Measurements from ENCODE around the gene ALX4. TPM values are rescaled to one million over a fixed set of nuclear protein-coding genes. Genes with fewer than 3 reads are reported as not detected.

ALX4 gene
- total and polyA plus RNA-seq, 5 donors from 2014 or later: not detected

GRCh38 chr11:44260081-44260480 lies 49.9 kb downstream of the ALX4 start:
- Mint-ChIP-seq H3K36me3 (no peaks in the 10 kb centered on the region), H3K9me3 (peaks cover 0 to 2% (median 0%) of the 10 kb centered on the region in 7 donors), H3K4me3 (no peak overlapping the region), H3K4me1 (peaks cover 6 to 16% (median 11%) of the 10 kb centered on the region in 4 donors), H3K27ac (no peak overlapping the region), H3K27me3 (no peaks in the 10 kb centered on the region)
- Histone ChIP-seq H3K4me1 (ENCODE audit: control insufficient read depth, insufficient read depth, low read length, poor library complexity, severe bottlenecking) (no peaks in the 10 kb centered on the region), H3K36me3 (ENCODE audit: control insufficient read depth, insufficient read depth, low read length) (no peaks in the 10 kb centered on the region), H3K4me3 (ENCODE audit: low read depth, low read length) (no peak overlapping the region), H3K27me3 (ENCODE audit: control insufficient read depth, insufficient read depth, low read length) (no peaks in the 10 kb centered on the region), H3K27ac (ENCODE audit: insufficient read depth, low read length, poor library complexity, severe bottlenecking) (no peak overlapping the region), H3K9me3 (ENCODE audit: control insufficient read depth in 2 of 2, low read length in 2 of 2) (no peaks in the 10 kb centered on the region)
- DNase-seq: no peak
- no peak for ATAC-seq (ENCODE audit: low read depth in 2 of 2)

DNA sequence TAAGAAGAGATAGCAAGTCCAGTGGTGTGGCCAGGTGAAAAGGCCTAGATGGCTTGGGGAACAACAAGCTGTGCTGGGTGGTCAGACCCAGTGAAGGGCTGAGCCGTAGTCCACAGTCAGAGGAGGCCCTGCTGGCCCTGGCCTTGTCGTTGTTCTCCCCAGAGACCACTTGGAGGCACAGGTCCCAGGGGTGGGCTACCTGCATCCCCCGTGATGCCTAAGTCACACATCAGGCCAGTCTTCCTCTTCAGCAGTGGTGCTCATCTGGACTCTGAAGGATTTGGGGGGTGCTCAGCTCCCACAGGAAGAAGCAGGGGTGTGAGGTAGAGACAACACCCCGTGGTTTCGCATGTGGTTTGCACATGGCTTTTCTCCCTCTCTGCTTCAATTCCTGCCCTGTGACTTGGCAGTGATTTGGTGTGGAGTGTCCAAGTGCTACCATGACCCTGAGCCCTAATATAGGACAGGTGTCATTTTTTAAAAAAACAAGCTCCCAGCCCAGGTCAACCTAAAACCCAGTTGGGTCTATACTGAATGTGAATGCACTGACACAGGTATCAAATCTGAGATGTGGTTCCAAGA lies 51.0 kb downstream of the ALX4 start:
- no peak overlapping the region for H3K27ac ChIP-seq (ENCODE audit: insufficient read depth, low read length, poor library complexity, severe bottlenecking)
- no peaks in the 10 kb centered on the region for H3K27me3 Mint-ChIP-seq
- H3K4me1 ChIP-seq (ENCODE audit: control insufficient read depth, insufficient read depth, low read length, poor library complexity, severe bottlenecking): no peaks in the 10 kb centered on the region
- no peaks in the 10 kb centered on the region for H3K36me3 ChIP-seq (ENCODE audit: control insufficient read depth, insufficient read depth, low read length)
- H3K4me1 Mint-ChIP-seq: peaks cover 6 to 16% (median 11%) of the 10 kb centered on the region in 4 donors
- peaks cover 0 to 2% (median 0%) of the 10 kb centered on the region in 7 donors for H3K9me3 Mint-ChIP-seq
- no peaks in the 10 kb centered on the region for H3K36me3 Mint-ChIP-seq
- ATAC-seq (ENCODE audit: low read depth in 2 of 2): no peak
- no peak overlapping the region for H3K4me3 Mint-ChIP-seq
- H3K27ac Mint-ChIP-seq: no peak overlapping the region
- no peaks in the 10 kb centered on the region for H3K9me3 ChIP-seq (ENCODE audit: control insufficient read depth in 2 of 2, low read length in 2 of 2)
- DNase-seq: no peak
- no peaks in the 10 kb centered on the region for H3K27me3 ChIP-seq (ENCODE audit: control insufficient read depth, insufficient read depth, low read length)
- H3K4me3 ChIP-seq (ENCODE audit: low read depth, low read length): no peak overlapping the region

GRCh38 chr11:44258190-44258489 lies 51.8 kb downstream of the ALX4 start:
- Mint-ChIP-seq H3K27ac (no peak overlapping the region), H3K36me3 (peaks cover under 1% of the 10 kb centered on the region), H3K4me1 (peaks cover 6 to 16% (median 11%) of the 10 kb centered on the region in 4 donors), H3K27me3 (no peaks in the 10 kb centered on the region), H3K9me3 (peaks cover 0 to 5% (median 0%) of the 10 kb centered on the region in 7 donors), H3K4me3 (no peak overlapping the region)
- ATAC-seq (ENCODE audit: low read depth in 2 of 2) (no peak), DNase-seq (no peak)
- Histone ChIP-seq H3K4me3 (ENCODE audit: low read depth, low read length) (no peak overlapping the region), H3K9me3 (ENCODE audit: control insufficient read depth in 2 of 2, low read length in 2 of 2) (peaks cover 2 to 3% of the 10 kb centered on the region in 2 experiments), H3K4me1 (ENCODE audit: control insufficient read depth, insufficient read depth, low read length, poor library complexity, severe bottlenecking) (no peaks in the 10 kb centered on the region), H3K27me3 (ENCODE audit: control insufficient read depth, insufficient read depth, low read length) (no peaks in the 10 kb centered on the region), H3K36me3 (ENCODE audit: control insufficient read depth, insufficient read depth, low read length) (no peaks in the 10 kb centered on the region), H3K27ac (ENCODE audit: insufficient read depth, low read length, poor library complexity, severe bottlenecking) (no peak overlapping the region)

GRCh38 chr11:44257338-44258189 lies 52.4 kb downstream of the ALX4 start:
- no peak for DNase-seq
- Mint-ChIP-seq H3K27me3 (no peaks in the 10 kb centered on the region), H3K27ac (peak overlapping the region in 2 of 3 donors; percentile 13 to 72), H3K4me3 (peak overlapping the region in 2 of 4 donors; percentile 33 to 37), H3K4me1 (peaks cover 6 to 16% (median 11%) of the 10 kb centered on the region in 4 donors), H3K9me3 (peaks cover 1 to 11% (median 4%) of the 10 kb centered on the region in 7 donors), H3K36me3 (peaks cover 6% of the 10 kb centered on the region)
- peaks cover 7 to 9% of the 10 kb centered on the region in 2 experiments for H3K9me3 ChIP-seq (ENCODE audit: control insufficient read depth in 2 of 2, low read length in 2 of 2)
- no peaks in the 10 kb centered on the region for H3K36me3 ChIP-seq (ENCODE audit: control insufficient read depth, insufficient read depth, low read length)
- H3K4me3 ChIP-seq (ENCODE audit: low read depth, low read length): no peak overlapping the region
- H3K4me1 ChIP-seq (ENCODE audit: control insufficient read depth, insufficient read depth, low read length, poor library complexity, severe bottlenecking): no peaks in the 10 kb centered on the region
- H3K27ac ChIP-seq (ENCODE audit: insufficient read depth, low read length, poor library complexity, severe bottlenecking): no peak overlapping the region
- ATAC-seq (ENCODE audit: low read depth in 2 of 2): no peak
- no peaks in the 10 kb centered on the region for H3K27me3 ChIP-seq (ENCODE audit: control insufficient read depth, insufficient read depth, low read length)

DNA sequence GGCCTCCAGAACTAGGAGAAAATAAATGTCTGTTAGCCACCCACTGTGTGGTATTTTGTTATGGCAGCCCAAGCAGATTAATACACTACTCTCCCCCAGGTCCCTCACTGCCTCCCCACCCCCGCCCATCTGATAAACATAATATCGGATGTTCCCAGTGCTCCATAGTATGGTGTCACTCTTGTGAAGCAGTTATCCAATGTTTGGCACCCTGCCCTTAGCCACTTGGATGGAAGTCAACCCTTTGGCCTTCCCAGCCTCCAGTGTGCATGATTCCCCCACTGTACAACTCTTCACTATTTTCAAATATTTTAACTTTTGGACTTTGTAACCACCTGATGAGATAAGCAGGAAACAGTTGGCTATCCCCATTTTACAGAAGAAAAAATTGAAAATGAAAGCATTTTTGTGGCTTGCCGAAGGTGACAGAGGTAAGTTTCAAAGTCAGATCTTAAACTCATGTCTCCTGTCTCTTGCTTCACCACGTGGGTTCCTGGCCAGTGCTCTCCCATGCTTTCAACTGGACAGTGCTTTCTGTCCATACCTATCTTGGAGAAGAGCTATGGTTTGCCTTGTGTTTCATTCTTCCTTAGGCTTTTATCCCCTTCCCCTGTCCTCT lies 53.2 kb downstream of the ALX4 start:
- H3K27ac Mint-ChIP-seq: peak overlapping the region in 1 of 3 donors; percentile 13
- no peak overlapping the region for H3K4me3 Mint-ChIP-seq
- Histone ChIP-seq H3K27me3 (ENCODE audit: control insufficient read depth, insufficient read depth, low read length) (no peaks in the 10 kb centered on the region), H3K27ac (ENCODE audit: insufficient read depth, low read length, poor library complexity, severe bottlenecking) (no peak overlapping the region), H3K4me3 (ENCODE audit: low read depth, low read length) (no peak overlapping the region), H3K4me1 (ENCODE audit: control insufficient read depth, insufficient read depth, low read length, poor library complexity, severe bottlenecking) (no peaks in the 10 kb centered on the region), H3K9me3 (ENCODE audit: control insufficient read depth in 2 of 2, low read length in 2 of 2) (peaks cover 15 to 16% of the 10 kb centered on the region in 2 experiments), H3K36me3 (ENCODE audit: control insufficient read depth, insufficient read depth, low read length) (no peaks in the 10 kb centered on the region)
- H3K36me3 Mint-ChIP-seq: peaks cover 13% of the 10 kb centered on the region
- ATAC-seq (ENCODE audit: low read depth in 2 of 2) (no peak), DNase-seq (peak in 1 of 3 donors; percentile 27)
- H3K27me3 Mint-ChIP-seq: no peaks in the 10 kb centered on the region
- H3K4me1 Mint-ChIP-seq: peaks cover 6 to 16% (median 11%) of the 10 kb centered on the region in 4 donors
- H3K9me3 Mint-ChIP-seq: peaks cover 5 to 18% (median 10%) of the 10 kb centered on the region in 7 donors

GRCh38 chr11:44255406-44256071 lies 54.4 kb downstream of the ALX4 start:
- H3K27ac Mint-ChIP-seq: no peak overlapping the region
- H3K4me1 ChIP-seq (ENCODE audit: control insufficient read depth, insufficient read depth, low read length, poor library complexity, severe bottlenecking): no peaks in the 10 kb centered on the region
- ATAC-seq (ENCODE audit: low read depth in 2 of 2) (no peak), DNase-seq (no peak)
- H3K27me3 Mint-ChIP-seq: no peaks in the 10 kb centered on the region
- H3K36me3 ChIP-seq (ENCODE audit: control insufficient read depth, insufficient read depth, low read length): no peaks in the 10 kb centered on the region
- peaks cover 6 to 16% (median 11%) of the 10 kb centered on the region in 4 donors for H3K4me1 Mint-ChIP-seq
- H3K27me3 ChIP-seq (ENCODE audit: control insufficient read depth, insufficient read depth, low read length): no peaks in the 10 kb centered on the region
- H3K4me3 Mint-ChIP-seq: no peak overlapping the region
- H3K4me3 ChIP-seq (ENCODE audit: low read depth, low read length): no peak overlapping the region
- no peak overlapping the region for H3K27ac ChIP-seq (ENCODE audit: insufficient read depth, low read length, poor library complexity, severe bottlenecking)
- peaks cover 21% of the 10 kb centered on the region for H3K36me3 Mint-ChIP-seq
- H3K9me3 Mint-ChIP-seq: peaks cover 6 to 20% (median 10%) of the 10 kb centered on the region in 7 donors
- H3K9me3 ChIP-seq (ENCODE audit: control insufficient read depth in 2 of 2, low read length in 2 of 2): peaks cover 16 to 17% of the 10 kb centered on the region in 2 experiments

- DNase-seq (no peak), ATAC-seq (ENCODE audit: low read depth in 2 of 2) (no peak)
- Histone ChIP-seq H3K4me3 (ENCODE audit: low read depth, low read length) (no peak overlapping the region), H3K27ac (ENCODE audit: insufficient read depth, low read length, poor library complexity, severe bottlenecking) (no peak overlapping the region), H3K4me1 (ENCODE audit: control insufficient read depth, insufficient read depth, low read length, poor library complexity, severe bottlenecking) (no peaks in the 10 kb centered on the region), H3K9me3 (ENCODE audit: control insufficient read depth in 2 of 2, low read length in 2 of 2) (peaks cover 16 to 17% of the 10 kb centered on the region in 2 experiments), H3K27me3 (ENCODE audit: control insufficient read depth, insufficient read depth, low read length) (no peaks in the 10 kb centered on the region), H3K36me3 (ENCODE audit: control insufficient read depth, insufficient read depth, low read length) (no peaks in the 10 kb centered on the region)
- H3K27ac Mint-ChIP-seq: no peak overlapping the region
- H3K36me3 Mint-ChIP-seq: peaks cover 37% of the 10 kb centered on the region
- peaks cover 6 to 20% (median 10%) of the 10 kb centered on the region in 7 donors for H3K9me3 Mint-ChIP-seq
- H3K4me3 Mint-ChIP-seq: no peak overlapping the region
- H3K4me1 Mint-ChIP-seq: peaks cover 6 to 16% (median 9%) of the 10 kb centered on the region in 4 donors
- no peaks in the 10 kb centered on the region for H3K27me3 Mint-ChIP-seq
These were observed 56.8 kb downstream of the ALX4 start for GRCh38 chr11:44252999-44253602.

Measured in CD4-positive, CD25-positive, alpha-beta regulatory T cell (primary cell).